ENCODE measurements around the gene KCTD17. TPM values are rescaled to one million over a fixed set of nuclear protein-coding genes. Genes with fewer than 3 reads are reported as not detected.

KCTD17 gene
- total RNA-seq, 1 donor from 2014 or later = 28.9 TPM

GRCh38 chr22:37020192-37020479 is 31.4 kb upstream of the KCTD17 start:
- POLR2A ChIA-PET = interaction anchor here (1.2 to 2.3 kb wide), 2 partner anchors 244 to 514 kb away, joined by 3 to 7 read pairs; partner anchors contain the start of gene IFT27
- intact Hi-C loops (cut with micrococcal nuclease) = no loop called here

DNA sequence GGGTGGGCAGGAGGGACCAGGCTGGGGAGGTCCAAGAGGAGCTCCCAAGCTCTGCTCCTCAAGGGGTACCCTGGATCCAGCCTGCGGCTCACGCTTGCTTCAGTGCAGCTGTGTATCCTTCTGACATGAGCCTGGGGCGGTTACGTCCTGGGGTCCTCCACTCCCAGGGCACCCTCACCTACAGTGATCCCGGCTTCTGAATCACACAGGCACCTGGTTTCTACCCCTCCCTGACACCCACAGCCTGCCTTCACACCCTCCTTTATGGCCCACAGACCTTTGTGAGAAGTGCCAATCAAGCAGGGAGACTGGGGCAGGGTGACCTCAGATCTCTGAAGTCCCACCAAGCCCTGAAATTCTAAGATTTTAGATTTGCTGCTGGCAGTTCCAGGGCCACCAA is 30.5 kb upstream of the KCTD17 start:
- no peaks in the 10 kb centered on the region for H3K27me3 Mint-ChIP-seq
- ChIA-PET POLR2A (interaction anchor here (1.3 to 2.3 kb wide), 2 partner anchors 31 to 245 kb away, joined by 3 to 7 read pairs; partner anchors contain the start of gene IFT27), CTCF (interaction anchor here (0.9 to 1.6 kb wide), 5 partner anchors 9 to 264 kb away, joined by 3 to 5 read pairs (median 3); no protein-coding TSS in a partner anchor)
- no peak overlapping the region for H3K27ac Mint-ChIP-seq
- no peak for ATAC-seq (ENCODE audit: low read depth)
- no peak overlapping the region for H3K4me3 Mint-ChIP-seq
- H3K36me3 Mint-ChIP-seq (ENCODE audit: low read depth) = no peaks in the 10 kb centered on the region
- no peak for DNase-seq
- intact Hi-C loops (cut with micrococcal nuclease) = loop anchor here (1.0 kb wide), 1 partner anchor 38 kb away; no protein-coding TSS in a partner anchor
- TF ChIP-seq, protein P1, sequence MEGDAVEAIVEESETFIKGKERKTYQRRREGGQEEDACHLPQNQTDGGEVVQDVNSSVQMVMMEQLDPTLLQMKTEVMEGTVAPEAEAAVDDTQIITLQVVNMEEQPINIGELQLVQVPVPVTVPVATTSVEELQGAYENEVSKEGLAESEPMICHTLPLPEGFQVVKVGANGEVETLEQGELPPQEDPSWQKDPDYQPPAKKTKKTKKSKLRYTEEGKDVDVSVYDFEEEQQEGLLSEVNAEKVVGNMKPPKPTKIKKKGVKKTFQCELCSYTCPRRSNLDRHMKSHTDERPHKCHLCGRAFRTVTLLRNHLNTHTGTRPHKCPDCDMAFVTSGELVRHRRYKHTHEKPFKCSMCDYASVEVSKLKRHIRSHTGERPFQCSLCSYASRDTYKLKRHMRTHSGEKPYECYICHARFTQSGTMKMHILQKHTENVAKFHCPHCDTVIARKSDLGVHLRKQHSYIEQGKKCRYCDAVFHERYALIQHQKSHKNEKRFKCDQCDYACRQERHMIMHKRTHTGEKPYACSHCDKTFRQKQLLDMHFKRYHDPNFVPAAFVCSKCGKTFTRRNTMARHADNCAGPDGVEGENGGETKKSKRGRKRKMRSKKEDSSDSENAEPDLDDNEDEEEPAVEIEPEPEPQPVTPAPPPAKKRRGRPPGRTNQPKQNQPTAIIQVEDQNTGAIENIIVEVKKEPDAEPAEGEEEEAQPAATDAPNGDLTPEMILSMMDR (IDR thresholded peaks at IDR 0.05) = no peak
- peaks cover 18% of the 10 kb centered on the region for H3K4me1 Mint-ChIP-seq
- H3K9me3 Mint-ChIP-seq = no peaks in the 10 kb centered on the region

More at GRCh38 chr22:37020192-37020479, 31.4 kb upstream of the KCTD17 start:
- TF ChIP-seq, protein P1 (IDR thresholded peaks at IDR 0.05) = no peak
- no peaks in the 10 kb centered on the region for H3K9me3 Mint-ChIP-seq
- CTCF ChIA-PET = interaction anchor here (1.2 to 1.6 kb wide), 2 partner anchors 42 to 258 kb away, joined by 3 to 4 read pairs; no protein-coding TSS in a partner anchor
- no peak overlapping the region for H3K27ac Mint-ChIP-seq
- no peaks in the 10 kb centered on the region for H3K36me3 Mint-ChIP-seq (ENCODE audit: low read depth)
- H3K4me3 Mint-ChIP-seq = peak overlapping the region; percentile 92
- ATAC-seq (ENCODE audit: low read depth) = no peak
- H3K4me1 Mint-ChIP-seq = peaks cover 18% of the 10 kb centered on the region
- H3K27me3 Mint-ChIP-seq = no peaks in the 10 kb centered on the region
- no peak for DNase-seq

DNA sequence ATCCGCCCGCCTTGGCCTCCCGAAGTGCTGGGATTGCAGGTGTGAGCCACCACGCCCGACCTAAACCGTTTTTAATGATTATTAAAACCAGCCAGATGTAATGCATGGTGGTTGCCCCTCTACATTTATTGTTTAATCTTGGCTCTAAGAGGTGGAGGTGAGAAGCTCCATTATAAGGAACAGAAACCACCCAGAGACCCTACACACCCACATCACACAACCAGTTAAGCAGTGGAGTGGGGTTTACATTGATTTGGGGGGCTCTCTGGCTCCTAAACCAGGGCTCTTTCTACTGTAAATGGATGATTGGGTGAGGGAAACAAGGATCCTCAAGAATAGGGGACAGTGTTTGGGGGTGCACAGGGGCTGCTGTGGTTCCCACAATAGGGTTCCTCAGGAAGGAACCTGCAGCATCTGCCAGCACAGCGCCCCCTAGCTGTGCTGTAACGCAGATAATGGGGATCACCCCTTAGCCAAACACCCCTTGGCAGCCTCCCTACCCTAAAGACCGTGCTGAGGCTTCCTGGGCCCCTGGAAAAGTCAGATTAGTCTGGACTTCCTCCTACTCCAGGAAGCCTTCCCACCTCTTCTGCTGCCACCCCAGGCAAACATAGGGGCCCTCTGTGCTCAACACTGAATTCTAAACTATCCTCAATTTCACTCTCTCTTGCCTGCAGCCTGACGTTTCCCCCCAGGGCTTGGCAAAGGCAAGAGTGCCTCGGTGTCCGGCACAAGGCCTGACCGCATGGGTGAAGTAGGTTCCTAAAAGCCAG is 29.6 kb upstream of the KCTD17 start:
- intact Hi-C loops (cut with micrococcal nuclease) = loop anchor here (1.0 kb wide), 1 partner anchor 37 kb away; no protein-coding TSS in a partner anchor
- peak overlapping the region; percentile 71 for H3K4me3 Mint-ChIP-seq
- peaks cover 2% of the 10 kb centered on the region for H3K36me3 Mint-ChIP-seq (ENCODE audit: low read depth)
- DNase-seq (no peak), ATAC-seq (ENCODE audit: low read depth) (no peak)
- H3K27ac Mint-ChIP-seq = no peak overlapping the region
- POLR2A ChIA-PET = interaction anchor here (1.3 kb wide), 1 partner anchor 30 kb away, joined by 3 read pairs; no protein-coding TSS in a partner anchor
- no peaks in the 10 kb centered on the region for H3K27me3 Mint-ChIP-seq
- H3K4me1 Mint-ChIP-seq = peaks cover 18% of the 10 kb centered on the region
- CTCF ChIA-PET = interaction anchor here (1.0 to 1.4 kb wide), 5 partner anchors 8 to 279 kb away, joined by 3 to 5 read pairs (median 3); no protein-coding TSS in a partner anchor
- TF ChIP-seq, protein P1 (IDR thresholded peaks at IDR 0.05) = no peak
- no peaks in the 10 kb centered on the region for H3K9me3 Mint-ChIP-seq

DNA sequence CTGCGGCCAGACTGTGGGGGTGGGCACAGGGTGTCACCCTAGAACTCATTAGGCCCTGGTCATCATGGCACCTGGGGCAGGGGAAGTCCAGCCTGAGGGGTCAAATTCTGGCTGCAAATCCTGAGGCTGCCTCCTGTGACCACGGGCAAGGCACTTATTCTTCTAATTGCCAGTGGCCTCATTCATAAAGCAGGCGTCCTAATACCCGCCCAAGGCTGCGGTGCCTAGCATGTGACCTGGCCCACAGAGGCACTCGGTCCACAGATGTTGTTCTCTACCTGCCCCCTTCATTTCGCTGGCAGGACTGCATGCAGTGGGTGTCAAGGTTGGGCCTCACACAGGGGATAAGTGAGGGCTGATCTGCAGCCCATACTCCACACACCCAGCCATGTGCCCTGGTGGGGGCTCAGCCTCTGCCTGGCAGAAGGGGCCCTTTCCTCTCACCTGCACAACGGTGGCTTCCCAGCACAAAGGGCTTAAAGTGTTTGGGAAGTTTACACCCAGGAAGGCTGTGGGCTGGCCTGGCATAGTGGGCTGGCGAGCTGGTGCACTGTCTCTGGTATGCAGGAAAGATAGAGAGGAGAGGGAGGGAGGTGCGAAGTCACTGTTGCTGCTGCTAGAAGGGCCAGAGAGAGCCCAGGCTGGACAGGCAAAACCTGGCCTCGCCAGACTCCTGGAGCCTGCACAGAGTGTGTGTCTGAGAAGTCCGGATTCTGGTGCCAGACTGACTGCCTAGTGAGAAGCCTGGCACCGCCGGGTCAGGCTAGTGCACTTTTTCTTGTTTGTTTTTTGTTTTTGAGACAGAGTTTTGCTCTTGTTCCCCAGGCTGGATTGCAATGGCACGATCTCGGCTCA is 28.8 kb upstream of the KCTD17 start:
- H3K9me3 Mint-ChIP-seq = no peaks in the 10 kb centered on the region
- no peaks in the 10 kb centered on the region for H3K27me3 Mint-ChIP-seq
- TF ChIP-seq, protein P1 (IDR thresholded peaks at IDR 0.05) = no peak
- H3K27ac Mint-ChIP-seq = no peak overlapping the region
- intact Hi-C loops (cut with micrococcal nuclease) = no loop called here
- CTCF ChIA-PET = interaction anchor here (1.0 to 1.4 kb wide), 4 partner anchors 13 to 280 kb away, joined by 3 to 5 read pairs (median 4); no protein-coding TSS in a partner anchor
- DNase-seq (no peak), ATAC-seq (ENCODE audit: low read depth) (no peak)
- H3K36me3 Mint-ChIP-seq (ENCODE audit: low read depth) = peaks cover 2% of the 10 kb centered on the region
- H3K4me1 Mint-ChIP-seq = peaks cover 18% of the 10 kb centered on the region
- H3K4me3 Mint-ChIP-seq = no peak overlapping the region
- POLR2A ChIA-PET = interaction anchor here (1.3 kb wide), 1 partner anchor 30 kb away, joined by 3 read pairs; no protein-coding TSS in a partner anchor

All from activated B cell treated with CpG ODN at 0.5 μM for 24 hours (primary cell).